GM12878 (cell line): Measurements from ENCODE around the gene CXCR6. TPM values are rescaled to one million over a fixed set of nuclear protein-coding genes. Genes with fewer than 3 reads are reported as not detected.

Experiments used
- ATAC-seq: fragments of 200-7000 bp; cut with Tn5 transposase; 3 replicates; pipeline ENCODE4 v1.9.1; 2020; ENCODE audit warnings: mild to moderate bottlenecking, moderate library complexity
- BruUV-seq: library from RNA; stranded (reverse); fragments of 400-500 nt; replicated peaks from 2 replicates; lab custom pipeline; 2021; lab: Mats Ljungman, UMichigan
- CTCF ChIA-PET: fragments of 300-600 bp; sonication (Branson Sonifier 250); formaldehyde crosslinking; extraction: SDS; loops from one replicate; lab custom pipeline; 2021; ENCODE audit warnings: inconsistent platforms; lab: Yijun Ruan, JAX
- POLR2A ChIA-PET: fragments of 350-600 bp; formaldehyde crosslinking; extraction: SDS; loops from one replicate; lab custom pipeline; 2021; ENCODE audit warnings: inconsistent platforms; lab: Charles Lee
- RAD21 ChIA-PET: fragments of 300-600 bp; sonication (Branson Sonifier 250); formaldehyde crosslinking; loops from one replicate; lab custom pipeline; 2023; ENCODE audit warnings: antibody characterized with exemption; ENCODE audit not compliant: unreplicated experiment; lab: Charles Lee
- SMC1A ChIA-PET: fragments of 300-600 bp; sonication (Branson Sonifier 250); formaldehyde crosslinking; loops from one replicate; lab custom pipeline; 2023; ENCODE audit not compliant: unreplicated experiment, uncharacterized antibody; lab: Charles Lee
- DNase-seq: peaks from one replicate; pipeline ENCODE4 v3.0.0-alpha.2; 2011; ENCODE audit warnings: low read depth, low spot score
- FAIRE-seq: peaks from 3 replicates; lab custom pipeline; 2011; peaks lifted over from hg19 to GRCh38; lab: Jason Lieb, UNC
- H2AFZ ChIP-seq: 2 replicates; pipeline ENCODE4 v1.6.0; 2011; ENCODE audit warnings: low read depth, low read length, control low read depth; ENCODE audit not compliant: control insufficient read depth
- H3K27ac ChIP-seq: 2 replicates; pipeline ENCODE4 v1.5.1; 2011; ENCODE audit warnings: control low read depth; ENCODE audit not compliant: control insufficient read depth, insufficient read depth
- H3K27me3 ChIP-seq, 2 experiments: replicated peaks in 1 of 2; 2 replicates each; pipeline versions ENCODE4 v1.6.0 to v1.6.1; 2011; ENCODE audit warnings: low read length in 1 of 2; ENCODE audit not compliant: control insufficient read depth in 2 of 2, insufficient read depth in 2 of 2
- H3K36me3 ChIP-seq, 2 experiments: 2 replicates each; pipeline ENCODE4 v1.5.1; 2011; ENCODE audit warnings: low read length in 1 of 2; ENCODE audit not compliant: control insufficient read depth in 2 of 2, insufficient read depth in 2 of 2
- H3K4me1 ChIP-seq: 2 replicates; pipeline ENCODE4 v1.6.1; 2011; ENCODE audit warnings: mild to moderate bottlenecking, low read length, moderate library complexity, mixed read lengths; ENCODE audit not compliant: control insufficient read depth, insufficient read depth
- H3K4me2 ChIP-seq: 2 replicates; pipeline ENCODE4 v1.6.0; 2011; ENCODE audit warnings: control low read depth; ENCODE audit not compliant: control insufficient read depth, insufficient read depth
- H3K4me3 ChIP-seq: fragments of 200-600 bp; sonication (generic); 2 replicates; pipeline ENCODE4 v1.5.1; 2016
- H3K79me2 ChIP-seq: 2 replicates; pipeline ENCODE4 v1.6.0; 2011; ENCODE audit warnings: low read length; ENCODE audit not compliant: control insufficient read depth, insufficient read depth
- H3K9ac ChIP-seq: 2 replicates; pipeline ENCODE4 v1.8.0; 2011; ENCODE audit warnings: low read length, control low read depth, mixed read lengths; ENCODE audit not compliant: control insufficient read depth, insufficient read depth
- H3K9me3 ChIP-seq: replicated peaks from 3 replicates; pipeline ENCODE4 v1.5.1; 2011; ENCODE audit warnings: mild to moderate bottlenecking, low read length; ENCODE audit not compliant: control insufficient read depth, insufficient read depth
- H4K20me1 ChIP-seq: 2 replicates; pipeline ENCODE4 v1.6.0; 2011; ENCODE audit not compliant: control insufficient read depth, insufficient read depth
- DPF2 ChIP-seq: fragments of 450-650 bp; IDR thresholded peaks from 2 replicates; pipeline ENCODE4 v1.6.1; 2017; ENCODE audit warnings: mild to moderate bottlenecking
- SUPT20H ChIP-seq: IDR thresholded peaks from 2 replicates; pipeline ENCODE4 v1.6.1; 2011; ENCODE audit warnings: low read depth, mild to moderate bottlenecking, low read length, moderate library complexity, borderline replicate concordance; ENCODE audit not compliant: control insufficient read depth
- TARDBP ChIP-seq: IDR thresholded peaks from 2 replicates; pipeline ENCODE4 v1.6.1; 2016; ENCODE audit warnings: borderline replicate concordance
- TBL1XR1 ChIP-seq: IDR thresholded peaks from 2 replicates; pipeline ENCODE4 v1.6.1; 2012; ENCODE audit warnings: low read depth, low read length, improper control_type of control experiment
- WRNIP1 ChIP-seq: IDR thresholded peaks from 2 replicates; pipeline ENCODE4 v1.6.1; 2011; ENCODE audit warnings: low read depth, low read length, improper control_type of control experiment, borderline replicate concordance
- ZSCAN29 ChIP-seq: fragments of 450-650 bp; IDR thresholded peaks from 2 replicates; pipeline ENCODE4 v1.6.1; 2017; ENCODE audit warnings: mild to moderate bottlenecking, moderate library complexity
- WGBS: methylation state at CpG from one replicate; pipeline ENCODE4 v1.1.6; 2016; ENCODE audit warnings: low lambda C conversion rate; ENCODE audit not compliant: insufficient replicate concordance, insufficient coverage; ENCODE audit errors: missing lambda C conversion rate; 5-methylcytosine and 5-hydroxymethylcytosine counted together
- in situ Hi-C: fragments of 300-500 bp; cut with MboI; formaldehyde crosslinking; loops from 9 replicates; pipeline ENCODE4 v1.14.3; 2018; ENCODE audit warnings: mixed read lengths
- intact Hi-C: fragments of 100-400 bp; cut with micrococcal nuclease; formaldehyde crosslinking; loops from one replicate; pipeline ENCODE4 v1.14.2; 2022; ENCODE audit not compliant: unreplicated experiment
- polyA plus RNA-seq, 11 experiments: library from polyadenylated mRNA; depleted of rRNA in 4 of 11; unstranded in 6 of 11; stranded (reverse) in 5 of 11; fragments of >200 nt; fragmentation: Nextera tagmentation in 4 of 11; fragmentation: Illumina TruSeq in 1 of 11; extraction: Ambion mirVana in 4 of 11; extraction: Trizol in 1 of 11; gene quantifications; 1 replicate in 1 of 11; 2 replicates in 10 of 11; pipeline versions ENCODE4 v1.2.1 to v1.2.3, GENCODE V29; 2011 to 2016; ENCODE audit warnings: inconsistent platforms in 2 of 11, missing spikeins in 2 of 11, low read depth in 1 of 11
- total RNA-seq, 4 experiments: library from RNA; depleted of rRNA in 3 of 4; stranded (reverse); fragments of >200 nt in 3 of 4; fragmentation: Illumina TruSeq in 1 of 4; extraction: Trizol in 1 of 4; gene quantifications; 2 replicates each; pipeline versions ENCODE4 v1.2.1 to v1.2.3, GENCODE V29; 2013 to 2021
- TF ChIP-seq, protein P1 (sequence below), 3 experiments: IDR thresholded peaks in 2 of 3; conservative IDR thresholded peaks in 1 of 3; 2 replicates each; pipeline ENCODE4 v1.5.1; 2011; ENCODE audit warnings: low read depth in 3 of 3, low read length in 3 of 3, mild to moderate bottlenecking in 3 of 3, control low read depth in 2 of 3, moderate library complexity in 2 of 3, inconsistent platforms in 1 of 3, mixed read lengths in 1 of 3; ENCODE audit not compliant: control insufficient read depth in 2 of 3, insufficient read depth in 1 of 3; ENCODE audit errors: extremely low read depth in 1 of 3
- TF ChIP-seq, protein P2 (sequence below): fragments of 450-650 bp; IDR thresholded peaks from 2 replicates; pipeline ENCODE4 v1.6.1; 2017; ENCODE audit warnings: borderline replicate concordance
- TF ChIP-seq, protein P3 (sequence below): fragments of 450-650 bp; IDR thresholded peaks from 2 replicates; pipeline ENCODE4 v1.6.1; 2017; ENCODE audit warnings: antibody characterized with exemption, mild to moderate bottlenecking, moderate library complexity
- TF ChIP-seq, protein P4 (sequence below): IDR thresholded peaks from 2 replicates; pipeline ENCODE4 v1.6.1; 2012; ENCODE audit warnings: low read depth, low read length, improper control_type of control experiment
- TF ChIP-seq, protein P5 (sequence below): IDR thresholded peaks from 2 replicates; pipeline ENCODE4 v1.6.1; 2012; ENCODE audit warnings: mild to moderate bottlenecking, low read depth, low read length

The CXCR6 gene
- total and polyA plus RNA-seq, 10 of the 15 experiments (the other 5 are each of a cell fraction or from before 2014, with no cell fraction given), result 0.04 to 0.20 (median 0.12) TPM; not detected in 5

DNA sequence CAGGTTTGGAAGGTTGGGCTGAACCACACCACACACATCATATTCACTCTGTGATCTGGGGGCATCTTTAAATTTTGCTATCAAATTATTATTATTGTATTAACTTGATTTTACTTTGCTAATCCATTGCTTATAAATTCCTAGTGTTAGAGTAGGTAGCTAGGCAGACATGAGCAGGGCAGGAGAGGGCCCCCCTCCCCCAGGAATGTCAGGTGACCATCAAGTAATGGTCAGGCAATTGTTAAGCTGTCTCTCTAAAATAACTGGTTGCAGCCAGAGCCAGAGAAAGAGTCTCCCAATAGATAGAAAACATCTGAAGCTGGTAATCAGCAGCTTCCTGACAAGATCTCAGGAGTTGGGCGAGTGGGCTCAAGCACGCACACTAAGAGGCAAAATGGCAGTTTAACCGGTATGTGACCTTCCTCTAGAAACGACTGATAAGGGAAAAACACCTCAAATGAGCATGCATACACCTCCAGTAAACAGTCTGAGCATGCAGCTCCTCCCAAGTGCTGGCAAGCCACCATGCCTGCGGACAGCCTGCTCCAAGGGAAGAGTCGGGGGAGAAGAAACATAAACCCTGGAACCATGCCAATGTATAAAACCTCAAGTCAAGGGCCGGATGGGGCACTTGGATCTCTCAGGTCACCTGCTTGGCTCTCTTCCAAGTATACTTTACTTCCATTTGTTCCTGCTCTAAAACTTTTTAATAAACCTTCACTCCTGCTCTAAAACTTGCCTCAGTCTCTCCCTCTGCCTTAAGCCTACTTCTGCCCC, 3.1 kb upstream of the CXCR6 start:
- DNase-seq (no peak), ATAC-seq (no peak), FAIRE-seq (no peak)
- intact Hi-C loops (no loop called here), in situ Hi-C loops (loop anchor here (5.0 to 10.0 kb wide), 2 partner anchors 137 to 275 kb away; no protein-coding TSS in a partner anchor)
- Histone ChIP-seq H3K27ac (no peak overlapping the region), H3K4me1 (peaks cover 7% of the 10 kb centered on the region), H3K4me3 (no peak overlapping the region), H3K79me2 (no peaks in the 10 kb centered on the region), H3K9ac (no peak overlapping the region), H3K36me3 (peaks cover 1 to 4% of the 10 kb centered on the region in 2 experiments; a peak in 3 of 4 replicates), H3K4me2 (no peak overlapping the region), H4K20me1 (no peaks in the 10 kb centered on the region), H2AFZ (no peak overlapping the region), H3K9me3 (no peaks in the 10 kb centered on the region; the same call in 2 of the 3 replicates), H3K27me3 (no peaks in the 10 kb centered on the region)
- POLR2A ChIA-PET, result interaction anchor here (2.0 to 4.5 kb wide), 2 partner anchors 137 to 144 kb away, joined by 4 to 29 read pairs; no protein-coding TSS in a partner anchor
- no TSS peak for BruUV-seq
- WGBS, result 86% methylated on average over 7 of the region's 7 CpGs
- CTCF ChIA-PET, result interaction anchor here (0.7 to 9.0 kb wide), 26 partner anchors 9 to 438 kb away, joined by 3 to 478 read pairs (median 7); partner anchors contain the start of genes CCR1, CCR5, FYCO1 and XCR1
- SMC1A ChIA-PET, result interaction anchor here (0.7 to 21.6 kb wide), 14 partner anchors 11 to 437 kb away, joined by 3 to 523 read pairs (median 10); partner anchors contain the start of genes CCR1 and FYCO1
- RAD21 ChIA-PET, result interaction anchor here (1.0 to 6.8 kb wide), 22 partner anchors 11 to 438 kb away, joined by 3 to 213 read pairs (median 5); partner anchors contain the start of genes CCR5 and FYCO1
- TF ChIP-seq, protein P1, sequence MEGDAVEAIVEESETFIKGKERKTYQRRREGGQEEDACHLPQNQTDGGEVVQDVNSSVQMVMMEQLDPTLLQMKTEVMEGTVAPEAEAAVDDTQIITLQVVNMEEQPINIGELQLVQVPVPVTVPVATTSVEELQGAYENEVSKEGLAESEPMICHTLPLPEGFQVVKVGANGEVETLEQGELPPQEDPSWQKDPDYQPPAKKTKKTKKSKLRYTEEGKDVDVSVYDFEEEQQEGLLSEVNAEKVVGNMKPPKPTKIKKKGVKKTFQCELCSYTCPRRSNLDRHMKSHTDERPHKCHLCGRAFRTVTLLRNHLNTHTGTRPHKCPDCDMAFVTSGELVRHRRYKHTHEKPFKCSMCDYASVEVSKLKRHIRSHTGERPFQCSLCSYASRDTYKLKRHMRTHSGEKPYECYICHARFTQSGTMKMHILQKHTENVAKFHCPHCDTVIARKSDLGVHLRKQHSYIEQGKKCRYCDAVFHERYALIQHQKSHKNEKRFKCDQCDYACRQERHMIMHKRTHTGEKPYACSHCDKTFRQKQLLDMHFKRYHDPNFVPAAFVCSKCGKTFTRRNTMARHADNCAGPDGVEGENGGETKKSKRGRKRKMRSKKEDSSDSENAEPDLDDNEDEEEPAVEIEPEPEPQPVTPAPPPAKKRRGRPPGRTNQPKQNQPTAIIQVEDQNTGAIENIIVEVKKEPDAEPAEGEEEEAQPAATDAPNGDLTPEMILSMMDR (IDR thresholded peaks at IDR 0.05 in 2 of 3, conservative IDR thresholded peaks at IDR 0.05 in 1 of 3; ENCODE audit: control insufficient read depth in 2 of 3, extremely low read depth in 1 of 3, insufficient read depth in 1 of 3, low read depth in 3 of 3, low read length in 3 of 3), result no peak
- TF ChIP-seq, protein P2, sequence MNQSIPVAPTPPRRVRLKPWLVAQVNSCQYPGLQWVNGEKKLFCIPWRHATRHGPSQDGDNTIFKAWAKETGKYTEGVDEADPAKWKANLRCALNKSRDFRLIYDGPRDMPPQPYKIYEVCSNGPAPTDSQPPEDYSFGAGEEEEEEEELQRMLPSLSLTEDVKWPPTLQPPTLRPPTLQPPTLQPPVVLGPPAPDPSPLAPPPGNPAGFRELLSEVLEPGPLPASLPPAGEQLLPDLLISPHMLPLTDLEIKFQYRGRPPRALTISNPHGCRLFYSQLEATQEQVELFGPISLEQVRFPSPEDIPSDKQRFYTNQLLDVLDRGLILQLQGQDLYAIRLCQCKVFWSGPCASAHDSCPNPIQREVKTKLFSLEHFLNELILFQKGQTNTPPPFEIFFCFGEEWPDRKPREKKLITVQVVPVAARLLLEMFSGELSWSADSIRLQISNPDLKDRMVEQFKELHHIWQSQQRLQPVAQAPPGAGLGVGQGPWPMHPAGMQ, result no peak
- TF ChIP-seq TARDBP, result no peak
- no peak for TF ChIP-seq DPF2
- TF ChIP-seq, protein P3, sequence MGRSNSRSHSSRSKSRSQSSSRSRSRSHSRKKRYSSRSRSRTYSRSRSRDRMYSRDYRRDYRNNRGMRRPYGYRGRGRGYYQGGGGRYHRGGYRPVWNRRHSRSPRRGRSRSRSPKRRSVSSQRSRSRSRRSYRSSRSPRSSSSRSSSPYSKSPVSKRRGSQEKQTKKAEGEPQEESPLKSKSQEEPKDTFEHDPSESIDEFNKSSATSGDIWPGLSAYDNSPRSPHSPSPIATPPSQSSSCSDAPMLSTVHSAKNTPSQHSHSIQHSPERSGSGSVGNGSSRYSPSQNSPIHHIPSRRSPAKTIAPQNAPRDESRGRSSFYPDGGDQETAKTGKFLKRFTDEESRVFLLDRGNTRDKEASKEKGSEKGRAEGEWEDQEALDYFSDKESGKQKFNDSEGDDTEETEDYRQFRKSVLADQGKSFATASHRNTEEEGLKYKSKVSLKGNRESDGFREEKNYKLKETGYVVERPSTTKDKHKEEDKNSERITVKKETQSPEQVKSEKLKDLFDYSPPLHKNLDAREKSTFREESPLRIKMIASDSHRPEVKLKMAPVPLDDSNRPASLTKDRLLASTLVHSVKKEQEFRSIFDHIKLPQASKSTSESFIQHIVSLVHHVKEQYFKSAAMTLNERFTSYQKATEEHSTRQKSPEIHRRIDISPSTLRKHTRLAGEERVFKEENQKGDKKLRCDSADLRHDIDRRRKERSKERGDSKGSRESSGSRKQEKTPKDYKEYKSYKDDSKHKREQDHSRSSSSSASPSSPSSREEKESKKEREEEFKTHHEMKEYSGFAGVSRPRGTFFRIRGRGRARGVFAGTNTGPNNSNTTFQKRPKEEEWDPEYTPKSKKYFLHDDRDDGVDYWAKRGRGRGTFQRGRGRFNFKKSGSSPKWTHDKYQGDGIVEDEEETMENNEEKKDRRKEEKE, result no peak
- TF ChIP-seq TBL1XR1, result no peak
- TF ChIP-seq, protein P4, sequence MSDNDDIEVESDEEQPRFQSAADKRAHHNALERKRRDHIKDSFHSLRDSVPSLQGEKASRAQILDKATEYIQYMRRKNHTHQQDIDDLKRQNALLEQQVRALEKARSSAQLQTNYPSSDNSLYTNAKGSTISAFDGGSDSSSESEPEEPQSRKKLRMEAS, result no peak
- TF ChIP-seq WRNIP1, result no peak
- TF ChIP-seq, protein P5, sequence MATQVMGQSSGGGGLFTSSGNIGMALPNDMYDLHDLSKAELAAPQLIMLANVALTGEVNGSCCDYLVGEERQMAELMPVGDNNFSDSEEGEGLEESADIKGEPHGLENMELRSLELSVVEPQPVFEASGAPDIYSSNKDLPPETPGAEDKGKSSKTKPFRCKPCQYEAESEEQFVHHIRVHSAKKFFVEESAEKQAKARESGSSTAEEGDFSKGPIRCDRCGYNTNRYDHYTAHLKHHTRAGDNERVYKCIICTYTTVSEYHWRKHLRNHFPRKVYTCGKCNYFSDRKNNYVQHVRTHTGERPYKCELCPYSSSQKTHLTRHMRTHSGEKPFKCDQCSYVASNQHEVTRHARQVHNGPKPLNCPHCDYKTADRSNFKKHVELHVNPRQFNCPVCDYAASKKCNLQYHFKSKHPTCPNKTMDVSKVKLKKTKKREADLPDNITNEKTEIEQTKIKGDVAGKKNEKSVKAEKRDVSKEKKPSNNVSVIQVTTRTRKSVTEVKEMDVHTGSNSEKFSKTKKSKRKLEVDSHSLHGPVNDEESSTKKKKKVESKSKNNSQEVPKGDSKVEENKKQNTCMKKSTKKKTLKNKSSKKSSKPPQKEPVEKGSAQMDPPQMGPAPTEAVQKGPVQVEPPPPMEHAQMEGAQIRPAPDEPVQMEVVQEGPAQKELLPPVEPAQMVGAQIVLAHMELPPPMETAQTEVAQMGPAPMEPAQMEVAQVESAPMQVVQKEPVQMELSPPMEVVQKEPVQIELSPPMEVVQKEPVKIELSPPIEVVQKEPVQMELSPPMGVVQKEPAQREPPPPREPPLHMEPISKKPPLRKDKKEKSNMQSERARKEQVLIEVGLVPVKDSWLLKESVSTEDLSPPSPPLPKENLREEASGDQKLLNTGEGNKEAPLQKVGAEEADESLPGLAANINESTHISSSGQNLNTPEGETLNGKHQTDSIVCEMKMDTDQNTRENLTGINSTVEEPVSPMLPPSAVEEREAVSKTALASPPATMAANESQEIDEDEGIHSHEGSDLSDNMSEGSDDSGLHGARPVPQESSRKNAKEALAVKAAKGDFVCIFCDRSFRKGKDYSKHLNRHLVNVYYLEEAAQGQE, result no peak
- no peak for TF ChIP-seq SUPT20H
- TF ChIP-seq ZSCAN29, result no peak
